BE2C (cell line): ENCODE measurements around the gene TMEM35A.
"Not testable (repeated sequence)": the region's sequence is repeated elsewhere in the genome, so short reads cannot be mapped to it uniquely, and the experiment has no call there.

Source experiments
- DNase-seq: peaks from one replicate; pipeline ENCODE4 v3.0.0-alpha.2; 2020
- H3K27me3 ChIP-seq: fragments of 250-450 bp; sonication (Bioruptor Pico); 2 replicates; pipeline ENCODE4 v1.5.1; 2020; ENCODE audit warnings: mild to moderate bottlenecking
- H3K36me3 ChIP-seq: fragments of 250-450 bp; sonication (Bioruptor Pico); 2 replicates; pipeline ENCODE4 v1.5.1; 2020; ENCODE audit warnings: mild to moderate bottlenecking
- H3K4me1 ChIP-seq: fragments of 250-450 bp; sonication (Bioruptor Pico); 2 replicates; pipeline ENCODE4 v1.5.1; 2020
- H3K4me3 ChIP-seq: 2 replicates; pipeline ENCODE4 v1.5.1; 2011; ENCODE audit warnings: low read depth, low read length
- H3K9me3 ChIP-seq: fragments of 250-450 bp; sonication (Bioruptor Pico); 2 replicates; pipeline ENCODE4 v1.5.1; 2020
- TF ChIP-seq, protein P1 (sequence below): IDR thresholded peaks from 2 replicates; pipeline ENCODE4 v1.5.1; 2012; ENCODE audit warnings: mild to moderate bottlenecking, low read depth, low read length

Gene TMEM35A

DNA sequence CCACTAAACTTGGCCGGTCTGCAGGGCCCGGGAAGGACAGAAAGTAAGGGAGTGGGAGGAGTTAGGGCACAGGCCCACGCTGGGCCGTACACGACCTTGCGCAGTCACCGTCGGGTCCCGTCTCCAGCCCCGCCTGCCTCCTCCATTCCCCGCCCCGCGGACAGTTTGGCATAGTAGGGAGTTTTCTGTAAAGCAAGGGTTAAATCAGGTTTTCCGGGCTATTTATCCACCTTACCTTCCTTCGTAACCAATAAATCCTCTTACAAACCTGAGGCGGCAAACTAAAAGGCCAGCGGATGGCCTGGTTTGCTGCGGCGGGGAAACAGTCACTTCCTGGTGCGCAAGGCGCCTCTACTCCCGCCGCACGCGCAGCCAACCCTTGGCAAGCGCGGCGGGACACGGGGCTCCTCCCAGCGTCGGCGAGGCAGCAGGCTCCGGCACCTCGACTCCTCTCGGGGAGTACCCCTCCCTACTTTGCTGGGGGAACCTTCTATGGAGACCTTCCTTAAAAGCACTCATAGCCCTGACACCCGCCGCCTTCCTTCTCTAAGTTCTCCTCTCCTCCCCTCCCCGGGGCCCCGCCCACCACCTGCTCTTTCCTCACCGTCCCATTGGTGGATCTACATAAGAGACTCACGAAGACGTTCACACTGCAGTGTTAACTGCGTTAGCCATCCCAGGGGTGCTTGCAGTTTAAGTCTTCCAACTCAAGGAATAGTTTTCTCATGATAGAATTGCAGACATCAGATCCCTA lies 27.0 kb upstream of the TMEM35A start, which contains the start of gene TRMT2B:
Gene TRMT2B (minus strand): TSS at position 563 of the 754 bp plus-strand sequence. CDS start 9,822 bp downstream, outside the sequence.
- no peaks in the 10 kb centered on the region for H3K9me3 ChIP-seq
- peak; percentile 9 for DNase-seq
- peaks cover 18% of the 10 kb centered on the region for H3K27me3 ChIP-seq
- TF ChIP-seq, protein P1, sequence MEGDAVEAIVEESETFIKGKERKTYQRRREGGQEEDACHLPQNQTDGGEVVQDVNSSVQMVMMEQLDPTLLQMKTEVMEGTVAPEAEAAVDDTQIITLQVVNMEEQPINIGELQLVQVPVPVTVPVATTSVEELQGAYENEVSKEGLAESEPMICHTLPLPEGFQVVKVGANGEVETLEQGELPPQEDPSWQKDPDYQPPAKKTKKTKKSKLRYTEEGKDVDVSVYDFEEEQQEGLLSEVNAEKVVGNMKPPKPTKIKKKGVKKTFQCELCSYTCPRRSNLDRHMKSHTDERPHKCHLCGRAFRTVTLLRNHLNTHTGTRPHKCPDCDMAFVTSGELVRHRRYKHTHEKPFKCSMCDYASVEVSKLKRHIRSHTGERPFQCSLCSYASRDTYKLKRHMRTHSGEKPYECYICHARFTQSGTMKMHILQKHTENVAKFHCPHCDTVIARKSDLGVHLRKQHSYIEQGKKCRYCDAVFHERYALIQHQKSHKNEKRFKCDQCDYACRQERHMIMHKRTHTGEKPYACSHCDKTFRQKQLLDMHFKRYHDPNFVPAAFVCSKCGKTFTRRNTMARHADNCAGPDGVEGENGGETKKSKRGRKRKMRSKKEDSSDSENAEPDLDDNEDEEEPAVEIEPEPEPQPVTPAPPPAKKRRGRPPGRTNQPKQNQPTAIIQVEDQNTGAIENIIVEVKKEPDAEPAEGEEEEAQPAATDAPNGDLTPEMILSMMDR = no peak
- peak within 1 kb of the TSS; percentile 16 for H3K4me3 ChIP-seq
- H3K4me1 ChIP-seq = no peaks in the 10 kb centered on the region
- no peaks in the 10 kb centered on the region for H3K36me3 ChIP-seq

DNA sequence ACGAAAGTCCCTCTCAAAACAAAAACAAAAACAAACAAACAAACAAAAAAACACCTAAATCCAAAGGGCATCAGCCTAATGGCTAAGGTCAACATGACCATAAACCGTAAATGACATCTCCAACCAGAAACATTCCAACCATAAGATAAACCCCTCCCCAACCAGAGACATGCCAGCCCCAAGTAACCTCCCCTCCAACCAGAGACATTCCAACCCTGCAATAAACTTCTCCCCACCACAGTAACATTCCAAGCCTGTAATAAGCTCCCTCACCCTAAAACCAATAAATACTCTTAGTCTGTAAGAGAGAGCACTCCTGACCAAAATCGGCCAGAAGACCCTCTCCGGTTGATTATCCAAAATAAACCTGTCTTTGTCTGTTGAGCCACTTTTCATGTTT lies 22.1 kb upstream of the TMEM35A start:
- not testable (repeated sequence) for H3K4me1 ChIP-seq, H3K36me3 ChIP-seq, DNase-seq, H3K4me3 ChIP-seq, H3K9me3 ChIP-seq
- peaks cover 12% of the 10 kb centered on the region for H3K27me3 ChIP-seq

- no peak for DNase-seq
- Histone ChIP-seq H3K9me3 (no peaks in the 10 kb centered on the region), H3K4me3 (no peak overlapping the region), H3K36me3 (no peaks in the 10 kb centered on the region), H3K4me1 (no peaks in the 10 kb centered on the region), H3K27me3 (peaks cover 5% of the 10 kb centered on the region)
- TF ChIP-seq, protein P1 = no peak
Observed at GRCh38 chrX:101057093-101057714, 21.5 kb upstream of the TMEM35A start.

- Histone ChIP-seq H3K4me1 (no peaks in the 10 kb centered on the region), H3K4me3 (no peak overlapping the region), H3K9me3 (no peaks in the 10 kb centered on the region), H3K27me3 (no peaks in the 10 kb centered on the region), H3K36me3 (no peaks in the 10 kb centered on the region)
- DNase-seq = no peak
- TF ChIP-seq, protein P1 = no peak
Observed at GRCh38 chrX:101062176-101062575, 16.5 kb upstream of the TMEM35A start.

DNA sequence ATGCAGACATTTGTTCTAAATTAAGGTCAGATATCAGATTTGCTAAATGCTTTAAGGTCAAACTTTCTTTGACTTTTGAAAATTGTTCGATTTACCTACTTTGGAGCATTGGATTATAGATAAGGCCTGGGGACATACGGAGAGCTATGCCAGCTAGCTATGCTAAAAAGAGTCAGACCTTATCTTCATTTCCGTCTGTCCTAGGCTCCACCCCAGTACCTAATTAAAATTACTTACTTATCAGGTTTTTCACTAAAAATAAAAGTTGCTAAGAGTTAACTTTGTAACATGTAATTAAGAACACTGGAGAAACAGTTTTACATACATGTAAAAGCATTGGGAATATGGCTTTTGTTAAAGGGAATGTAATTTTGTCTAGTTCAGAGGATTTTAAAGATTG lies 7.1 kb upstream of the TMEM35A start:
- no peaks in the 10 kb centered on the region for H3K4me1 ChIP-seq
- H3K27me3 ChIP-seq = no peaks in the 10 kb centered on the region
- no peak overlapping the region for H3K4me3 ChIP-seq
- no peaks in the 10 kb centered on the region for H3K9me3 ChIP-seq
- no peak for DNase-seq
- TF ChIP-seq, protein P1 = no peak
- no peaks in the 10 kb centered on the region for H3K36me3 ChIP-seq

GRCh38 chrX:101079736-101080270 lies 1.1 kb downstream of the TMEM35A start:
- DNase-seq = no peak
- Histone ChIP-seq H3K9me3 (no peaks in the 10 kb centered on the region), H3K4me3 (no peak overlapping the region), H3K4me1 (no peaks in the 10 kb centered on the region), H3K36me3 (no peaks in the 10 kb centered on the region), H3K27me3 (no peaks in the 10 kb centered on the region)
- TF ChIP-seq, protein P1 = no peak
